ENCODE results near the gene QSER1. TPM values are rescaled to one million over a fixed set of nuclear protein-coding genes. Genes with fewer than 3 reads are reported as not detected.

The QSER1 gene
- total RNA-seq, 4 donors from 2014 or later, result 26.0 to 44.0 (median 31.0) TPM

DNA sequence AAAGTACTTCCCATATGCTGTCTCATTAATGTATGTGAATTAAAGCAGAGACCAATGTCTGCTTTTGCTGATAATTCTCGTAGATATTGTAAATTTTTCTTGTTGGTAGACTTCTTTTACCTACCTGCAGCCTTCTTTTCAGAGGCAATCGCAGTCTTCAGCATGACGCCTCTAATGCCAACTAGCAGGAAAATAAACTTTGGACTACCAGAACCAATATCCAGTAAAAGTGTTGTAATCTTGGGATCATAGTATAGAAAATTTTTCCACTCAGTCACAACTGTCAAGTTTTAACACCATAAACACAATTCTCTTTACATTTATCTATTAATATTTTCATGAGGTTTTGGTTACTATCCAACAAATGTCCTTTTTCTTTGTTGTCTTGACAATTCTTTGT lies 125.4 kb downstream of the QSER1 start:
- TF ChIP-seq, protein P1, sequence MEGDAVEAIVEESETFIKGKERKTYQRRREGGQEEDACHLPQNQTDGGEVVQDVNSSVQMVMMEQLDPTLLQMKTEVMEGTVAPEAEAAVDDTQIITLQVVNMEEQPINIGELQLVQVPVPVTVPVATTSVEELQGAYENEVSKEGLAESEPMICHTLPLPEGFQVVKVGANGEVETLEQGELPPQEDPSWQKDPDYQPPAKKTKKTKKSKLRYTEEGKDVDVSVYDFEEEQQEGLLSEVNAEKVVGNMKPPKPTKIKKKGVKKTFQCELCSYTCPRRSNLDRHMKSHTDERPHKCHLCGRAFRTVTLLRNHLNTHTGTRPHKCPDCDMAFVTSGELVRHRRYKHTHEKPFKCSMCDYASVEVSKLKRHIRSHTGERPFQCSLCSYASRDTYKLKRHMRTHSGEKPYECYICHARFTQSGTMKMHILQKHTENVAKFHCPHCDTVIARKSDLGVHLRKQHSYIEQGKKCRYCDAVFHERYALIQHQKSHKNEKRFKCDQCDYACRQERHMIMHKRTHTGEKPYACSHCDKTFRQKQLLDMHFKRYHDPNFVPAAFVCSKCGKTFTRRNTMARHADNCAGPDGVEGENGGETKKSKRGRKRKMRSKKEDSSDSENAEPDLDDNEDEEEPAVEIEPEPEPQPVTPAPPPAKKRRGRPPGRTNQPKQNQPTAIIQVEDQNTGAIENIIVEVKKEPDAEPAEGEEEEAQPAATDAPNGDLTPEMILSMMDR (IDR thresholded peaks at IDR 0.05; ENCODE audit: low read depth), result no peak

DNA sequence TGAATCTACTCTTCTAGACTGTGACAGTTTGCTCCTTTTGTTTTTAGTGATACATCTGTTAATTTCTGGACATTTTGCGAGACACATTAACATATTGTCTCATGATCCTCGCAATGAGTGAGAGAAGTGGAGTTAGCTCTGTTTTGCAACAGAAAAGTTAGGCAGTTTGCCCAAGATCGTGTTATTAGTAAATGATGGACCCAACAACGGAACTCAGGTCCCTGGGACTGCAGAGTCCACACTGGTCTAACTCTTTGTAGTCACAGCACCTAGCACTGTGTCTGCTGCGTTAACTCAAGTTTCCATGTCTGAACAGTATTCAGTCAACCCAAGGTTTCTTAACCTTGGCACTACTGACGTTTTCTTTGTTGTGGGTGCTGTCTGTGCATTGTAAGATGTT lies 126.2 kb downstream of the QSER1 start:
- TF ChIP-seq, protein P1 (IDR thresholded peaks at IDR 0.05; ENCODE audit: low read depth), result no peak

DNA sequence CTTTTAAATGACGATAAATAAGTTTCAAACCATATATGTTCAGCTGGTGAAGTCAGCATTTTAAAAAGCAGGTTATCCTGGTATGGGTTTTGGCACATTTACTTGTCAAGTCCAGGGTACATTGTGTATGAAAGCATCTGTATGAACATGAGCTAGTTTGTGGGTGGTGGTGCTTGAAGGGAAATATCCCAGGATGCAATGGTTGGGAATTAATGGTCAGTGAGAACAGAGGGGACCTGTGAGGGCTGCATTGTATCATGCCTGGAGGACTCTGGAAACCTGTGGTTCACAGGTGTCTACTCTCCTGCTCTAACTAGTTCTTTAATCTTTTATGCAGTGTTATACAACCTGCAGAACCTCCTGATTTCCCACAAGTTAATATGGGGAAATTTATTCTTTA lies 128.9 kb downstream of the QSER1 start:
- TF ChIP-seq, protein P1 (IDR thresholded peaks at IDR 0.05; ENCODE audit: low read depth), result no peak

DNA sequence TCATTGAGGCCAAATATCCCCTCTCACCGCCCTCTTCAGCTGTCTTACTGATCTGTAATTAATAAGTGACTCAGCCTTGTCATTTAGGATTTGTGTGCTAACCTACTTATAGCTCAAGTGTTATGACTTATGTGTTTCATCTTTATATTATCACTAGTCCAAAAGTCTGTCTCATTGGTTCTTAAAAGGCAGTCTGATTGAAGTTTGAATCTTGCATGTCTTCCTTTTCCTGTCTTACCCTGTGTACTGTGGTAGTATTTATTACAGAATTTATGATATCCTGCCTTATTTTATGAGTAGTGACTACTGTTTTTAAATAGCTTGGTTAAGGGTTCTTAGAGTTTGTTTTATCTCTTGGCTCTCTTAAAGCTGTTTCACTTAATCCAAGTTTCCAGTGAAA lies 129.3 kb downstream of the QSER1 start:
- TF ChIP-seq, protein P1 (IDR thresholded peaks at IDR 0.05; ENCODE audit: low read depth), result no peak

DNA sequence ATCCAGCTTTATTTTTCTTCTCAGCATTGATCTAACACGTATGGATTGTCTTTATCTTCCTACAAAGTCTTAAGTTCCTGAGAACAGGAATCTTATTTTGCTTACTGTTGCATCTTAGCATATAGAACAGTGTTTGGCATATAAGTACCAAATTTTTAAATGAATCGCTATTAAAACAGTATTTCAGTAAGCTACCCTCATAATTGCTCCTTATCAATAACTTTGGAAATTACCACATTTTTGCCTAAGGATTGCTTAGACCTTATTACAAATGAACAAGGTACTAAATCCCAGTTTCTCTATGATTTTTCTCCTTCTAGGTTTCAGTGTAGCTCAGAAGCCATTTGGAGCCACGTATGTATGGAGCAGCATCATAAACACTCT lies 132.7 kb downstream of the QSER1 start:
- TF ChIP-seq, protein P1 (IDR thresholded peaks at IDR 0.05; ENCODE audit: low read depth), result no peak

DNA sequence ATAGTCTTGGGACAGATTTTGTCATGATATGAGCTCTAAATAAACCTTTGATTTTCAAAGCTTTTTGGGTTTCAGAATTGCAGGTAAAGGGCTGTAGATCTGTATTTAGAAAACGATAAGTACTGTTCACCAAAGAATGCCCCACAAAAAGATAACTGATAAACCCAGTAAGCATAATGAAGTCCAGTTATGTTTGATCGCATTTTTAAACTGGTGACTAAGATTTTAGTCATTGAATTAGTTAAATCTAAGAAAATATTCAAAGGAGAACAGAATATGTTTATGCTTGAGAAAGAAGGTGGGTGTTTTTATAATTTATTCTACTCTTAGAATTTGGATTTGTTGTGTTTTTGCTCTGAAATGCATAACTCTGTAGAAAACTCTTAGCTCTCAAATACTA lies 134.6 kb downstream of the QSER1 start:
- TF ChIP-seq, protein P1 (IDR thresholded peaks at IDR 0.05; ENCODE audit: low read depth), result no peak

DNA sequence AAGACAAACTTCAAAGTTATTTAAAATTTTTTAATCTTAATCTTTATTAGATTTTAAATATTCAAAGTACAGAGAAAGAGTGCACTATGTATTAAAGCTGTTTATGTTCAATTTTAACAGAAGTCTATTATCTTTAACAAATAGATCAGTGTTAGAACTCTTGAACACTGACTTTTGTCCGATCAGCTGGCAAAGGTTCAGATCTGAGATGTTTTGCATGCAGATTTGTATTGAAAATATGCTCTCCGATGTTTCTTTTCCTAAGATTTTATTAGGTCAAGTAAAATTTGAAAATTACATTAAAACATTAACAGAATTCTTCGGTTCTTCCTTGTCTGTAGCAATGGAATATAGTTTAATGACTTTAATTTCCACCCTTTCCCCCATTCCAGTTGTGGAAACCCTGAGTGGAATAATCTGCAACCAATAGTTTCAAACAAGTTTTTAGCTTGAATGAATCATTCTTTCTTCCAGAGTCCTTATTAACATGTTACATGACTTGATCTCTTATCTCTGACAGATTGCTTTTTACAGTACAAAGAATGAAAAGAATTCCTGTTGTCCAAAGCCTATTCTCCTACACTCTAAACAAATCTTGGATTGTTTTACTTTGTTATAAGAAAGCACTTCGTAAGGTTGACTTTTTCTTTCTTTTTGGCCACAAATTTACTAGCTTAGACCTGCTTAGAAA lies 135.4 kb downstream of the QSER1 start:
- TF ChIP-seq, protein P1 (IDR thresholded peaks at IDR 0.05; ENCODE audit: low read depth), result no peak
